HepG2 (cell line): Measurements from ENCODE around the gene EIF1AD. TPM values are rescaled to one million over a fixed set of nuclear protein-coding genes. Genes with fewer than 3 reads are reported as not detected.

ENCODE experiments used
- CENPBD1 ChIP-seq: sonication (generic); formaldehyde crosslinking; IDR thresholded peaks from 2 replicates; pipeline ENCODE4 v1.8.0; 2022; ENCODE audit warnings: missing genetic modification reagents, low read depth, mild to moderate bottlenecking, borderline replicate concordance
- CENPT ChIP-seq: sonication (generic); formaldehyde crosslinking; IDR thresholded peaks from 2 replicates; pipeline ENCODE4 v1.8.0; 2022; ENCODE audit warnings: low read depth, mild to moderate bottlenecking, moderate library complexity, missing genetic modification reagents
- CHD2 ChIP-seq: IDR thresholded peaks from 2 replicates; pipeline ENCODE4 v1.6.1; 2011; ENCODE audit warnings: low read depth, low read length, improper control_type of control experiment
- CREB3 ChIP-seq: sonication (generic); formaldehyde crosslinking; IDR thresholded peaks from 2 replicates; pipeline ENCODE4 v1.5.0; 2020; ENCODE audit warnings: missing genetic modification reagents
- EHMT2 ChIP-seq: fragments of 200-600 bp; sonication (generic); IDR thresholded peaks from 2 replicates; pipeline ENCODE4 v1.7.0; 2017; ENCODE audit warnings: antibody characterized with exemption, low read depth, low read length, borderline replicate concordance
- ETV6 ChIP-seq: sonication (generic); formaldehyde crosslinking; conservative IDR thresholded peaks from 2 replicates; pipeline ENCODE4 v1.4.0; 2020; ENCODE audit warnings: missing genetic modification reagents
- GLI4 ChIP-seq: sonication (generic); formaldehyde crosslinking; IDR thresholded peaks from 2 replicates; pipeline ENCODE4 v1.5.1; 2020; ENCODE audit warnings: missing genetic modification reagents, mild to moderate bottlenecking, moderate library complexity, borderline replicate concordance
- NR2F6 ChIP-seq, 2 experiments: IDR thresholded peaks; 2 replicates each; pipeline ENCODE4 v1.6.1; 2016; ENCODE audit warnings: antibody characterized with exemption in 1 of 2, mild to moderate bottlenecking in 1 of 2
- POLR2A ChIP-seq, 2 experiments: IDR thresholded peaks; 2 replicates each; pipeline ENCODE4 v1.6.1; 2011; ENCODE audit warnings: low read depth in 2 of 2, low read length in 2 of 2, mild to moderate bottlenecking in 1 of 2, moderate library complexity in 1 of 2; ENCODE audit not compliant: insufficient read depth in 1 of 2
- SAP130 ChIP-seq: IDR thresholded peaks from 2 replicates; pipeline ENCODE4 v1.6.1; 2016; ENCODE audit warnings: low read depth
- SMAD3 ChIP-seq: sonication (generic); formaldehyde crosslinking; IDR thresholded peaks from 2 replicates; pipeline ENCODE4 v1.4.0; 2020; ENCODE audit warnings: missing genetic modification reagents
- THAP11 ChIP-seq: IDR thresholded peaks from 2 replicates; pipeline ENCODE4 v1.6.1; 2016; ENCODE audit warnings: missing biosample characterization, missing genetic modification reagents
- U2AF2 ChIP-seq: fragments of 200-400 bp; formaldehyde crosslinking; IDR thresholded peaks from 2 replicates; pipeline ENCODE4 v1.6.1; 2017; ENCODE audit warnings: low read depth, mild to moderate bottlenecking, low read length
- ZBTB1 ChIP-seq: sonication (generic); formaldehyde crosslinking; IDR thresholded peaks from 2 replicates; pipeline ENCODE4 v1.4.0; 2020; ENCODE audit warnings: missing genetic modification reagents, borderline replicate concordance
- ZKSCAN1 ChIP-seq: fragments of 150-350 bp; IDR thresholded peaks from 2 replicates; pipeline ENCODE4 v1.6.1; 2014; ENCODE audit warnings: low read length
- ZNF205 ChIP-seq: IDR thresholded peaks from 2 replicates; pipeline ENCODE4 v1.6.1; 2018; ENCODE audit warnings: missing biosample characterization, missing genetic modification reagents
- ZNF224 ChIP-seq: sonication (generic); formaldehyde crosslinking; IDR thresholded peaks from 2 replicates; pipeline ENCODE4 v1.5.0; 2020; ENCODE audit warnings: mild to moderate bottlenecking, missing genetic modification reagents
- ZNF280B ChIP-seq: sonication (generic); formaldehyde crosslinking; IDR thresholded peaks from 2 replicates; pipeline ENCODE4 v1.5.0; 2020; ENCODE audit warnings: missing genetic modification reagents, mild to moderate bottlenecking, borderline replicate concordance
- ZNF280D ChIP-seq: sonication (generic); formaldehyde crosslinking; IDR thresholded peaks from 2 replicates; pipeline ENCODE4 v1.5.1; 2020; ENCODE audit warnings: mild to moderate bottlenecking, missing genetic modification reagents
- ZNF468 ChIP-seq: sonication (generic); formaldehyde crosslinking; IDR thresholded peaks from 2 replicates; pipeline ENCODE4 v1.8.0; 2022; ENCODE audit warnings: mild to moderate bottlenecking, moderate library complexity, missing genetic modification reagents
- ZNF572 ChIP-seq: sonication (generic); formaldehyde crosslinking; IDR thresholded peaks from 2 replicates; pipeline ENCODE4 v1.5.1; 2020; ENCODE audit warnings: mild to moderate bottlenecking, missing genetic modification reagents
- ZNF788 ChIP-seq: sonication (generic); formaldehyde crosslinking; IDR thresholded peaks from 2 replicates; pipeline ENCODE4 v1.5.0; 2020; ENCODE audit warnings: mild to moderate bottlenecking, missing genetic modification reagents, borderline replicate concordance
- ZNF839 ChIP-seq: sonication (generic); formaldehyde crosslinking; IDR thresholded peaks from 2 replicates; pipeline ENCODE4 v1.4.0; 2020; ENCODE audit warnings: missing genetic modification reagents, mild to moderate bottlenecking, borderline replicate concordance
- polyA plus RNA-seq, 8 experiments: library from polyadenylated mRNA; depleted of rRNA in 3 of 8; stranded (reverse) in 7 of 8; unstranded in 1 of 8; fragments of >200 nt; fragmentation: Illumina TruSeq in 4 of 8; extraction: Trizol in 4 of 8; gene quantifications; 2 replicates each; pipeline versions ENCODE4 v1.2.1 to v1.2.3, GENCODE V29; 2011 to 2016; ENCODE audit warnings: low read depth in 4 of 8, missing spikeins in 1 of 8, mixed read lengths in 1 of 8; ENCODE audit not compliant: insufficient read depth in 1 of 8
- total RNA-seq, 5 experiments: library from RNA; depleted of rRNA; stranded (reverse); fragments of >200 nt; fragmentation: Illumina TruSeq; extraction: Trizol; gene quantifications; 2 replicates each; pipeline ENCODE4 v1.2.3, GENCODE V29; 2016; ENCODE audit warnings: low read depth in 1 of 5

The EIF1AD gene
- total and polyA plus RNA-seq, 2 of the 13 experiments (the other 11 are each of a cell fraction or from before 2014, with no cell fraction given), result 18.2 to 30.8 TPM

- TF ChIP-seq ZNF280B (CRISPR knock-in tag) (peak; percentile 94), SAP130 (peak; percentile 97), ZNF839 (CRISPR knock-in tag) (peak; percentile 98), CENPBD1 (CRISPR knock-in tag) (no peak), ZNF205 (peak; percentile 89), THAP11 (CRISPR knock-in tag) (peak; percentile 96), U2AF2 (no peak), GLI4 (peak; percentile 74; the same call in 1 of the 2 replicates), ZNF280D (CRISPR knock-in tag) (peak; percentile 77), CENPT (CRISPR knock-in tag) (no peak), ZNF572 (CRISPR knock-in tag) (peak; percentile 95; the same call in 1 of the 2 replicates), ZKSCAN1 (peak; percentile 68; the same call in 1 of the 2 replicates), SMAD3 (CRISPR knock-in tag) (peak; percentile 95), ZNF788 (peak; percentile 81; the same call in 1 of the 2 replicates), NR2F6 (IDR thresholded peaks at IDR 0.05) (peak; percentile 61), NR2F6 (CRISPR knock-in tag; IDR thresholded peaks at IDR 0.05) (peak; percentile 58; the same call in 1 of the 2 replicates), EHMT2 (peak; percentile 75; the same call in 1 of the 2 replicates), ZNF224 (no peak), ZBTB1 (CRISPR knock-in tag) (peak; percentile 95; the same call in 1 of the 2 replicates), ETV6 (peak; percentile 74), CREB3 (CRISPR knock-in tag) (no peak), ZNF468 (CRISPR knock-in tag) (no peak), CHD2 (peak; percentile 94), POLR2A (IDR thresholded peaks at IDR 0.05; ENCODE audit: insufficient read depth in 1 of 2, low read depth in 2 of 2, low read length in 2 of 2) (peak; percentile 87 to 90)
Measured at GRCh38 chr11:66001942-66002647, at the start of gene EIF1AD, which contains the start of gene BANF1 (continued).
